Measurements from ENCODE around the gene ALG3. TPM values are rescaled to one million over a fixed set of nuclear protein-coding genes. Genes with fewer than 3 reads are reported as not detected.

The ALG3 gene
- total RNA-seq, 1 donor from 2014 or later, result 38.6 TPM

GRCh38 chr3:184228376-184229137 lies 20.2 kb downstream of the ALG3 start:
- Mint-ChIP-seq H3K4me1 (ENCODE audit: unreplicated experiment) (peaks cover 11% of the 10 kb centered on the region), H3K9me3 (ENCODE audit: unreplicated experiment) (no peaks in the 10 kb centered on the region), H3K27me3 (ENCODE audit: unreplicated experiment) (peaks cover 26% of the 10 kb centered on the region), H3K36me3 (ENCODE audit: low read depth, unreplicated experiment) (peaks cover 8% of the 10 kb centered on the region), H3K27ac (ENCODE audit: unreplicated experiment) (no peak overlapping the region), H3K4me3 (ENCODE audit: unreplicated experiment) (no peak overlapping the region)
- DNase-seq (ENCODE audit: low spot score), result no peak
- TF ChIP-seq CTCF (IDR thresholded peaks at IDR 0.05; ENCODE audit: unreplicated experiment), result no peak

- peak; percentile 57 for DNase-seq (ENCODE audit: low spot score)
- no peaks in the 10 kb centered on the region for H3K9me3 Mint-ChIP-seq (ENCODE audit: unreplicated experiment)
- peaks cover 8% of the 10 kb centered on the region for H3K36me3 Mint-ChIP-seq (ENCODE audit: low read depth, unreplicated experiment)
- H3K4me1 Mint-ChIP-seq (ENCODE audit: unreplicated experiment), result peaks cover 11% of the 10 kb centered on the region
- peaks cover 24% of the 10 kb centered on the region for H3K27me3 Mint-ChIP-seq (ENCODE audit: unreplicated experiment)
- no peak overlapping the region for H3K27ac Mint-ChIP-seq (ENCODE audit: unreplicated experiment)
- TF ChIP-seq CTCF (IDR thresholded peaks at IDR 0.05; ENCODE audit: unreplicated experiment), result peak; percentile 90
- no peak overlapping the region for H3K4me3 Mint-ChIP-seq (ENCODE audit: unreplicated experiment)
Measured at GRCh38 chr3:184227481-184227935, 21.3 kb downstream of the ALG3 start.

- Mint-ChIP-seq H3K27me3 (ENCODE audit: unreplicated experiment) (peaks cover 8% of the 10 kb centered on the region), H3K36me3 (ENCODE audit: low read depth, unreplicated experiment) (no peaks in the 10 kb centered on the region), H3K9me3 (ENCODE audit: unreplicated experiment) (no peaks in the 10 kb centered on the region), H3K4me3 (ENCODE audit: unreplicated experiment) (no peak overlapping the region), H3K4me1 (ENCODE audit: unreplicated experiment) (no peaks in the 10 kb centered on the region), H3K27ac (ENCODE audit: unreplicated experiment) (no peak overlapping the region)
- DNase-seq (ENCODE audit: low spot score), result no peak
- no peak for TF ChIP-seq CTCF (IDR thresholded peaks at IDR 0.05; ENCODE audit: unreplicated experiment)
Measured at GRCh38 chr3:184223946-184224345, 24.8 kb downstream of the ALG3 start.

GRCh38 chr3:184222521-184222920 lies 26.2 kb downstream of the ALG3 start:
- no peak for TF ChIP-seq CTCF (IDR thresholded peaks at IDR 0.05; ENCODE audit: unreplicated experiment)
- DNase-seq (ENCODE audit: low spot score), result no peak
- no peaks in the 10 kb centered on the region for H3K9me3 Mint-ChIP-seq (ENCODE audit: unreplicated experiment)
- H3K36me3 Mint-ChIP-seq (ENCODE audit: low read depth, unreplicated experiment), result no peaks in the 10 kb centered on the region
- H3K27ac Mint-ChIP-seq (ENCODE audit: unreplicated experiment), result no peak overlapping the region
- H3K4me3 Mint-ChIP-seq (ENCODE audit: unreplicated experiment), result no peak overlapping the region
- H3K27me3 Mint-ChIP-seq (ENCODE audit: unreplicated experiment), result peaks cover 2% of the 10 kb centered on the region
- H3K4me1 Mint-ChIP-seq (ENCODE audit: unreplicated experiment), result no peaks in the 10 kb centered on the region

GRCh38 chr3:184218814-184219213 lies 29.9 kb downstream of the ALG3 start:
- Mint-ChIP-seq H3K9me3 (ENCODE audit: unreplicated experiment) (no peaks in the 10 kb centered on the region), H3K36me3 (ENCODE audit: low read depth, unreplicated experiment) (no peaks in the 10 kb centered on the region), H3K4me1 (ENCODE audit: unreplicated experiment) (peaks cover 11% of the 10 kb centered on the region), H3K27me3 (ENCODE audit: unreplicated experiment) (peaks cover 4% of the 10 kb centered on the region), H3K27ac (ENCODE audit: unreplicated experiment) (peak overlapping the region; percentile 30), H3K4me3 (ENCODE audit: unreplicated experiment) (no peak overlapping the region)
- no peak for DNase-seq (ENCODE audit: low spot score)
- no peak for TF ChIP-seq CTCF (IDR thresholded peaks at IDR 0.05; ENCODE audit: unreplicated experiment)

All from endothelial cell (in vitro differentiated cells).